Heart left ventricle (tissue), 16 donors: ENCODE results near the gene PTX4. TPM values are rescaled to one million over a fixed set of nuclear protein-coding genes. Genes with fewer than 3 reads are reported as not detected.

Experiments used
- ATAC-seq, 4 donors: fragments of 200-7000 bp; cut with Tn5 transposase; one replicate each; pipeline ENCODE4 v1.9.1; 2020 to 2022; ENCODE audit warnings: moderate library complexity in 4 of 4, mild to moderate bottlenecking in 3 of 4, moderate number of reproducible peaks in 1 of 4
- DNase-seq, 5 donors: peaks; one replicate each; pipeline ENCODE4 v3.0.0-alpha.2; 2020
- H3K27ac ChIP-seq, 12 donors: fragments of 200-600 bp; sonication (generic) in 4 of 12; one replicate each; pipeline versions ENCODE4 v1.5.0 to v1.8.0; 2016 to 2022; ENCODE audit warnings: mild to moderate bottlenecking in 2 of 12
- H3K27me3 ChIP-seq, 9 donors: fragments of 200-600 bp; sonication (generic) in 2 of 9; one replicate each; pipeline versions ENCODE4 v1.5.1 to v1.8.0; 2016 to 2022; ENCODE audit warnings: mild to moderate bottlenecking in 3 of 9
- H3K36me3 ChIP-seq, 9 donors: fragments of 200-600 bp; sonication (generic) in 2 of 9; one replicate each; pipeline versions ENCODE4 v1.5.0 to v1.8.0; 2018 to 2022; ENCODE audit warnings: mild to moderate bottlenecking in 2 of 9
- H3K4me1 ChIP-seq, 12 donors: fragments of 200-600 bp; sonication (generic) in 4 of 12; one replicate each; pipeline versions ENCODE4 v1.5.0 to v1.8.0; 2016 to 2022; ENCODE audit warnings: mild to moderate bottlenecking in 3 of 12
- H3K4me3 ChIP-seq, 12 donors: fragments of 200-600 bp; sonication (generic) in 4 of 12; one replicate each; pipeline versions ENCODE4 v1.5.0 to v1.8.0; 2017 to 2022; ENCODE audit warnings: mild to moderate bottlenecking in 9 of 12, moderate library complexity in 4 of 12
- H3K9me3 ChIP-seq, 12 donors: fragments of 200-600 bp; sonication (generic) in 4 of 12; one replicate each; pipeline versions ENCODE4 v1.5.0 to v1.8.0; 2016 to 2022; ENCODE audit warnings: mild to moderate bottlenecking in 1 of 12
- CTCF ChIP-seq, 12 donors: fragments of 200-600 bp; sonication (generic) in 4 of 12; IDR thresholded peaks; one replicate each; pipeline versions ENCODE4 v1.5.0 to v1.8.0; 2018 to 2022; ENCODE audit warnings: antibody characterized with exemption in 12 of 12, mild to moderate bottlenecking in 5 of 12
- POLR2A ChIP-seq, 2 donors: fragments of 450-650 bp; IDR thresholded peaks; one replicate each; pipeline ENCODE4 v1.6.1; 2017; ENCODE audit warnings: antibody characterized with exemption in 2 of 2, mild to moderate bottlenecking in 2 of 2, moderate library complexity in 2 of 2
- whole genome bisulfite sequencing, 4 donors: extraction: QIAGEN DNeasy Blood & Tissue Kit in 2 of 4; methylation state at CpG; one replicate each; pipeline versions ENCODE4 v1.1.5 to v1.1.7; 2013 to 2018; 5-methylcytosine and 5-hydroxymethylcytosine counted together
- intact Hi-C, 10 donors: fragments of 100-400 bp; cut with DNase I; formaldehyde crosslinking; loops; one replicate each; pipeline versions ENCODE4 v1.11.1 to v1.14.2; 2022
- polyA plus RNA-seq, 2 donors: library from polyadenylated mRNA; stranded (reverse); fragments of 200-250 nt; gene quantifications; one replicate each; pipeline ENCODE4 v1.2.3, GENCODE V29; 2013
- total RNA-seq, 9 donors: library from RNA; depleted of rRNA in 2 of 9; stranded (reverse); fragments of >200 nt in 2 of 9; fragmentation: NEBNext Ultra II Directional in 3 of 9; extraction: Animal tissue kit (Norgen Biotek cat#: 25700) in 3 of 9; gene quantifications; one replicate each; pipeline versions ENCODE4 v1.1.0 to v1.2.4, GENCODE V29; 2016 to 2023
- donor health status: ischemic (EF 13 %, LVEDD 7.1; RV severe dilation, severe dysfunction).
- donor health status: healthy with polysubstance abuse.
- donor health status: DM: no; HTN: yes; CAD: no.
- donor health status: DM: no; HTN: no; CAD: no.
- donor health status: ischemic (EF 25% LVEDD 6.9; RV normal size, moderate dysfunction).
- donor health status: ischemic (EF 25% LVEDD 5.7; RV mildly dilated, moderate dysfunction).
- donor health status: healthy.
- donor health status: DM: yes; HTN: yes; CAD: no.
- donor health status: ischemic (EF 35%, LVEDD 5.7; RV mildly dilated, moderate dysfunction).
- donor health status: nonischemic (EF 11% LVEDD 7.7; RV severe dilation, severe dysfunction).
- donor health status: DM: yes; HTN: yes; CAD: no.
- donor health status: PGD.
- donor health status: ischemic (EF 29% LVEDD 5.4; RV normal size, mild dysfunction).
- donor health status: nonischemic (EF 23%, LVEDD 6.1; RV moderate dilation, normal function).

The PTX4 gene
- total and polyA plus RNA-seq, 11 donors: 0.04 to 0.23 (median 0.20) TPM; not detected in 8

GRCh38 chr16:1501630-1502029, 12.9 kb upstream of the PTX4 start:
- Histone ChIP-seq H3K27ac (no peak overlapping the region), H3K36me3 (peaks cover 3 to 86% (median 78%) of the 10 kb centered on the region in 9 donors), H3K4me3 (no peak overlapping the region), H3K4me1 (no peaks in the 10 kb centered on the region), H3K27me3 (no peaks in the 10 kb centered on the region), H3K9me3 (no peaks in the 10 kb centered on the region)
- TF ChIP-seq CTCF (IDR thresholded peaks at IDR 0.05) (no peak), POLR2A (IDR thresholded peaks at IDR 0.05) (no peak)
- intact Hi-C loops: no loop called here
- 95 to 99% (median 95%) methylated on average over 17 to 23 of the region's 23 CpGs for WGBS, 4 donors
- DNase-seq (no peak), ATAC-seq (no peak)

- WGBS, 4 donors: 93 to 95% (median 94%) methylated on average over 12 to 44 of the region's 44 CpGs
- Histone ChIP-seq H3K4me3 (no peak overlapping the region), H3K27ac (no peak overlapping the region), H3K27me3 (no peaks in the 10 kb centered on the region), H3K9me3 (no peaks in the 10 kb centered on the region), H3K4me1 (peaks cover 0 to 2% (median 0%) of the 10 kb centered on the region in 12 donors), H3K36me3 (peaks cover 3 to 86% (median 81%) of the 10 kb centered on the region in 9 donors)
- DNase-seq (no peak), ATAC-seq (no peak)
- intact Hi-C loops: loop anchor here in 1 of 10 donors (1.0 kb wide), 1 partner anchor 24 kb away; no protein-coding TSS in a partner anchor
- TF ChIP-seq POLR2A (IDR thresholded peaks at IDR 0.05): no peak
- TF ChIP-seq CTCF (IDR thresholded peaks at IDR 0.05): no peak
Observed at GRCh38 chr16:1500465-1501150, 11.9 kb upstream of the PTX4 start.

DNA sequence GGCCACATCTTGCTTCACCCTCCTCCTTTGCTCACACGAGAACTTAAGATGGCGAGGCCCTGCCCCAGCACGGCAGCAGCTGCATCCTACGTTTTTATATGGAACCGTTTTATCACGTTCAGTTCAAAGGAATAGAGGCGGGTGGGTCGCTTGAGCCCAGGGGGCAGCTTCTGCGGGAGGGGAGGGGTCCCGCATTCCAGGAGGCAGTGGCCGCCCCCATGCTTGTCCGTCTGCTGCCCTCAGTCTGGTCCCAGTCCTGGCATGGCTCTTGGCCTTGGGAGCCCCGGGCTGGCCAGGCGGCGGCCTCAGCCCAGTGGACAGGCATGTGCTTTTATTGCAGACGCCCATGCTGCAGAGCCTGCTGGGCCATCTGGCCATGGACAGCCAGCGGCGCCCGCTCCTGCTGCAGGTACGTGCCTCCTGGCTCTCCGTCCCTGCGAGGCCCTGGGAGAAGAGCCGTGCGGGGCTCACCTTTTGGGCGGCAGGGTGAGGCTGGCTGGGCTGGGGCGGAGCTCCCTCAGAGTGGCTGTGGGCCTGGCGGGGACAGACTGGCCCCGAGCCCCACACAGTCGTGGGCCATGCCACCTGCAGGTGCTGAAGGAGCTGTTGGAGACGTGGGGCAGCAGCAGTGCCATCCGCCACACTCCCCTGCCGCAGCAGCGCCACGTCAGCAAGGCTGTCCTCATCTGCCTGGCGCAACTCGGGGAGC, 11.2 kb upstream of the PTX4 start:
- DNase-seq: no peak
- intact Hi-C loops: loop anchor here (1.0 to 10.0 kb wide), 6 partner anchors 24 to 175 kb away; partner anchors contain the start of genes CRAMP1 (in 4 of the 10), IFT140 (in 4 of the 10) and JPT2 (in 1 of the 10)
- Histone ChIP-seq H3K27ac (no peak overlapping the region), H3K36me3 (peaks cover 3 to 90% (median 87%) of the 10 kb centered on the region in 9 donors), H3K27me3 (no peaks in the 10 kb centered on the region), H3K4me1 (peaks cover 0 to 9% (median 6%) of the 10 kb centered on the region in 12 donors), H3K4me3 (no peak overlapping the region), H3K9me3 (no peaks in the 10 kb centered on the region)
- ATAC-seq: no peak
- no peak for TF ChIP-seq CTCF (IDR thresholded peaks at IDR 0.05)
- no peak for TF ChIP-seq POLR2A (IDR thresholded peaks at IDR 0.05)
- 93 to 97% (median 94%) methylated on average over 19 to 36 of the region's 36 CpGs for WGBS, 4 donors
